ENCODE results near the gene MAST2. TPM values are rescaled to one million over a fixed set of nuclear protein-coding genes. Genes with fewer than 3 reads are reported as not detected.
A peak's percentile ranks its signal among the peaks of the same experiment; 100 is the strongest.
"Not testable (repeated sequence)": the region's sequence is repeated elsewhere in the genome, so short reads cannot be mapped to it uniquely, and the experiment has no call there.

The MAST2 gene
- polyA plus RNA-seq, 3 donors from 2014 or later, result 1.4 to 7.9 (median 7.4) TPM

GRCh38 chr1:45796381-45796780 is 7.0 kb upstream of the MAST2 start:
- Mint-ChIP-seq H3K4me1 (no peaks in the 10 kb centered on the region), H3K27ac (no peak overlapping the region), H3K9me3 (no peaks in the 10 kb centered on the region), H3K4me3 (no peak overlapping the region), H3K36me3 (no peaks in the 10 kb centered on the region), H3K27me3 (ENCODE audit: low read depth in 3 of 3) (peaks cover 2 to 7% (median 3%) of the 10 kb centered on the region in 3 donors)
- no peak for DNase-seq

- no peak for DNase-seq
- no peaks in the 10 kb centered on the region for H3K4me1 Mint-ChIP-seq
- peaks cover 2 to 7% (median 3%) of the 10 kb centered on the region in 3 donors for H3K27me3 Mint-ChIP-seq (ENCODE audit: low read depth in 3 of 3)
- H3K36me3 Mint-ChIP-seq, result no peaks in the 10 kb centered on the region
- H3K4me3 Mint-ChIP-seq, result no peak overlapping the region
- no peaks in the 10 kb centered on the region for H3K9me3 Mint-ChIP-seq
- H3K27ac Mint-ChIP-seq, result no peak overlapping the region
Observed at GRCh38 chr1:45796946-45797345, 6.5 kb upstream of the MAST2 start.

GRCh38 chr1:45800899-45801298 is 2.5 kb upstream of the MAST2 start:
- peak overlapping the region in 1 of 5 donors; percentile 39 for H3K4me3 Mint-ChIP-seq
- H3K27me3 Mint-ChIP-seq (ENCODE audit: low read depth in 3 of 3), result peaks cover 4 to 5% (median 4%) of the 10 kb centered on the region in 3 donors
- H3K9me3 Mint-ChIP-seq, result no peaks in the 10 kb centered on the region

GRCh38 chr1:45802343-45803298 is 791 bp upstream of the MAST2 start:
- H3K4me3 Mint-ChIP-seq, result peak overlapping the region; percentile 85 to 93 (median 90)
- H3K4me1 Mint-ChIP-seq, result peaks cover 27 to 38% of the 10 kb centered on the region in 2 donors
- peak overlapping the region; percentile 61 to 92 (median 86) for H3K27ac Mint-ChIP-seq
- H3K27me3 Mint-ChIP-seq (ENCODE audit: low read depth in 3 of 3), result peaks cover 4 to 5% (median 4%) of the 10 kb centered on the region in 3 donors
- H3K9me3 Mint-ChIP-seq, result no peaks in the 10 kb centered on the region
- H3K36me3 Mint-ChIP-seq, result peaks cover 3 to 5% (median 4%) of the 10 kb centered on the region in 3 donors
- DNase-seq, result peak in 1 of 3 donors; percentile 3

More at GRCh38 chr1:45800899-45801298, 2.5 kb upstream of the MAST2 start:
- Mint-ChIP-seq H3K4me1 (peaks cover 25 to 36% of the 10 kb centered on the region in 2 donors), H3K36me3 (no peaks in the 10 kb centered on the region), H3K27ac (no peak overlapping the region)
- no peak for DNase-seq

GRCh38 chr1:45803781-45804668 is 613 bp downstream of the MAST2 start:
- Mint-ChIP-seq H3K4me1 (peaks cover 27 to 38% of the 10 kb centered on the region in 2 donors), H3K27ac (peak overlapping the region; percentile 50 to 93 (median 80)), H3K4me3 (peak overlapping the region; percentile 86 to 96 (median 90))
- not testable (repeated sequence) for DNase-seq; H3K9me3 Mint-ChIP-seq; H3K36me3 Mint-ChIP-seq; H3K27me3 Mint-ChIP-seq (ENCODE audit: low read depth in 3 of 3)

- H3K27ac Mint-ChIP-seq, result peak overlapping the region in 1 of 6 donors; percentile 30
- peaks cover 4 to 5% (median 4%) of the 10 kb centered on the region in 3 donors for H3K27me3 Mint-ChIP-seq (ENCODE audit: low read depth in 3 of 3)
- peaks cover 27 to 38% of the 10 kb centered on the region in 2 donors for H3K4me1 Mint-ChIP-seq
- DNase-seq, result no peak
- H3K4me3 Mint-ChIP-seq, result peak overlapping the region in 4 of 5 donors; percentile 87 to 96 (median 90)
- H3K9me3 Mint-ChIP-seq, result no peaks in the 10 kb centered on the region
- peaks cover 5 to 8% (median 8%) of the 10 kb centered on the region in 3 donors for H3K36me3 Mint-ChIP-seq
Observed at GRCh38 chr1:45804669-45804969, 1.2 kb downstream of the MAST2 start.

GRCh38 chr1:45806129-45806528 is 2.7 kb downstream of the MAST2 start:
- peaks cover 27 to 38% of the 10 kb centered on the region in 2 donors for H3K4me1 Mint-ChIP-seq
- DNase-seq, result no peak
- H3K36me3 Mint-ChIP-seq, result peaks cover 5 to 8% (median 8%) of the 10 kb centered on the region in 3 donors
- H3K9me3 Mint-ChIP-seq, result no peaks in the 10 kb centered on the region
- no peak overlapping the region for H3K4me3 Mint-ChIP-seq
- peak overlapping the region in 1 of 6 donors; percentile 62 for H3K27ac Mint-ChIP-seq
- peaks cover 3 to 4% (median 4%) of the 10 kb centered on the region in 3 donors for H3K27me3 Mint-ChIP-seq (ENCODE audit: low read depth in 3 of 3)

GRCh38 chr1:45809761-45810160 is 6.3 kb downstream of the MAST2 start:
- no peak for DNase-seq
- peaks cover 0 to 1% (median 0%) of the 10 kb centered on the region in 3 donors for H3K27me3 Mint-ChIP-seq (ENCODE audit: low read depth in 3 of 3)
- no peak overlapping the region for H3K4me3 Mint-ChIP-seq
- H3K36me3 Mint-ChIP-seq, result peaks cover 5 to 11% (median 8%) of the 10 kb centered on the region in 3 donors
- no peaks in the 10 kb centered on the region for H3K9me3 Mint-ChIP-seq
- no peak overlapping the region for H3K27ac Mint-ChIP-seq
- peaks cover 8 to 13% of the 10 kb centered on the region in 2 donors for H3K4me1 Mint-ChIP-seq

GRCh38 chr1:45814776-45815175 is 11.4 kb downstream of the MAST2 start:
- Mint-ChIP-seq H3K9me3 (no peaks in the 10 kb centered on the region), H3K4me3 (no peak overlapping the region), H3K27me3 (ENCODE audit: low read depth in 3 of 3) (peaks cover 0 to 2% (median 0%) of the 10 kb centered on the region in 3 donors), H3K36me3 (peaks cover 3 to 7% (median 3%) of the 10 kb centered on the region in 3 donors), H3K4me1 (peaks cover 0 to 2% of the 10 kb centered on the region in 2 donors), H3K27ac (no peak overlapping the region)
- no peak for DNase-seq

- Mint-ChIP-seq H3K27ac (no peak overlapping the region), H3K27me3 (ENCODE audit: low read depth in 3 of 3) (peaks cover 0 to 2% (median 0%) of the 10 kb centered on the region in 3 donors), H3K4me1 (peaks cover 2 to 8% of the 10 kb centered on the region in 2 donors), H3K9me3 (no peaks in the 10 kb centered on the region), H3K4me3 (no peak overlapping the region), H3K36me3 (peaks cover 3 to 7% (median 3%) of the 10 kb centered on the region in 3 donors)
- no peak for DNase-seq
Observed at GRCh38 chr1:45815667-45816458, 12.5 kb downstream of the MAST2 start.

- Mint-ChIP-seq H3K4me3 (no peak overlapping the region), H3K9me3 (no peaks in the 10 kb centered on the region), H3K27me3 (ENCODE audit: low read depth in 3 of 3) (peaks cover 0 to 2% (median 0%) of the 10 kb centered on the region in 3 donors), H3K36me3 (peaks cover 3 to 11% (median 4%) of the 10 kb centered on the region in 3 donors), H3K4me1 (peaks cover 8 to 9% of the 10 kb centered on the region in 2 donors), H3K27ac (no peak overlapping the region)
- DNase-seq, result no peak
Observed at GRCh38 chr1:45820173-45820572, 16.8 kb downstream of the MAST2 start.

- Mint-ChIP-seq H3K9me3 (no peaks in the 10 kb centered on the region), H3K36me3 (peaks cover 3 to 11% (median 4%) of the 10 kb centered on the region in 3 donors), H3K4me3 (no peak overlapping the region), H3K27me3 (ENCODE audit: low read depth in 3 of 3) (peaks cover 0 to 2% (median 0%) of the 10 kb centered on the region in 3 donors), H3K27ac (no peak overlapping the region), H3K4me1 (peaks cover 8 to 9% of the 10 kb centered on the region in 2 donors)
- no peak for DNase-seq
Observed at GRCh38 chr1:45820788-45821187, 17.4 kb downstream of the MAST2 start.

- Mint-ChIP-seq H3K4me3 (no peak overlapping the region), H3K27ac (peak overlapping the region in 2 of 6 donors; percentile 4 to 31), H3K36me3 (peaks cover 15 to 18% (median 17%) of the 10 kb centered on the region in 3 donors), H3K4me1 (peaks cover 8 to 9% of the 10 kb centered on the region in 2 donors), H3K9me3 (no peaks in the 10 kb centered on the region), H3K27me3 (ENCODE audit: low read depth in 3 of 3) (peaks cover 0 to 2% (median 0%) of the 10 kb centered on the region in 3 donors)
- no peak for DNase-seq
Observed at GRCh38 chr1:45822644-45823043, 19.2 kb downstream of the MAST2 start.
